GM13976 (cell line): ENCODE results near the gene CACNA1E.

Experiments used
- DNase-seq: peaks from one replicate; pipeline ENCODE4 v3.0.0; 2012; ENCODE audit warnings: low spot score
- CTCF ChIP-seq: IDR thresholded peaks from 2 replicates; pipeline ENCODE4 v1.5.1; 2012; ENCODE audit warnings: borderline replicate concordance, mild to moderate bottlenecking; ENCODE audit not compliant: insufficient read depth; ENCODE audit errors: extremely low read depth, missing control alignments, control extremely low read depth
- in situ Hi-C: fragments of 300-500 bp; cut with MboI; formaldehyde crosslinking; loops from one replicate; pipeline ENCODE4 v1.12.0; 2022; ENCODE audit warnings: low sequenced_read_pairs, mixed read lengths, inconsistent platforms; ENCODE audit not compliant: unreplicated experiment

CACNA1E gene

DNA sequence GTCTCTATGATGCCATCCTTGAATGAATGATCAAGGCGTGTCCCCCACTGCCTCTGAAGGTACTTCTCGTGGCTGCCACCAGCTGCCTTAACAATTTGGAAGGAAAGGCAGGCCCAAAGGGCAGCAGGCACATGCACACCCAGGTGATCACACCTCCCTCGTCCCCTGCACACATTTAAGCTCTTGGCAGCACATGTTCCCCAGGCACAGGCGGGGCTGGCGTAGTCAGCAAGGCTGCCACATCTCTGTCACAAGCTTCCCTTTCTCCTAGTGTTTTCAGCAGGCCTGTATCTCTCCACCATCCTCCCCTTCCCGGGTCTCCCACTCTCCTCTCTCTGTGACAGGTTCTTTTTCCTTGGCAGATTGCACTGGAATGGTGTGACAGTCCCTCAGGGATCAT is 111.9 kb downstream of the CACNA1E start:
- in situ Hi-C loops: no loop called here
- no peak for DNase-seq
- TF ChIP-seq CTCF: no peak

GRCh38 chr1:181601186-181601950 is 118.1 kb downstream of the CACNA1E start:
- DNase-seq: no peak
- in situ Hi-C loops: no loop called here
- no peak for TF ChIP-seq CTCF

DNA sequence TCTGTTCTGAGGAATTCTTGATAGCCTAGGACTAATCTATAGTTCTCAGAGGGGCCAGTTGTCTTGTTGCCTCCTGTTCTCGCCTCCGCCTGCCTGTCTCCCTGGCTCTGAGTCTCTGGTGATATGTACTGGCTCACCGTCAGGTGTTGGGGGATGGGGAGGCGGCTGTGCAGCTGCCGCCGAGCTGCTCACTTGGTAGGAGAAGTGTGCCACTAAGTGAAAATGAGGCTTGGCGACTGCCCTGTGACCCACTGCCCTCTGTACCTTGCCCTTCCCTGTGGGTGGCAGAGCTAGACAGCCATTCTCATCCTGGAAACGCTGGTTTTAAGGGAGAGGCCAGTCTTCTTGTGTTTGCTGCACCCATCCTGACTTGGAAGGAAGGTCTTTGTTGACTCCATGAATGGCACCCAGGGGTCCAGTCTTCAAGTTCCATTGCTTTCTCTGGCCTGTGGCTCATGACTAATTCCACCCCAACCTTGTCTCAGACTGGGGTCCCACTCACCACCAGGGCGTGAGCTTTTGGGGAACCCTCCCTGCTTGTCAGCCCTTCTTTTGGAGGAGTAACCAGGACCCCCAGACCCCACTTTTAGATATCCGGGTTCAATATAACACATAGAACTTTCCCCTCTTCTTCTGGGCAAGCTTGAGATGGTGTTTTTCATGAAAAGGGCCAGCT is 120.6 kb downstream of the CACNA1E start:
- in situ Hi-C loops: no loop called here
- no peak for TF ChIP-seq CTCF
- DNase-seq: no peak

DNA sequence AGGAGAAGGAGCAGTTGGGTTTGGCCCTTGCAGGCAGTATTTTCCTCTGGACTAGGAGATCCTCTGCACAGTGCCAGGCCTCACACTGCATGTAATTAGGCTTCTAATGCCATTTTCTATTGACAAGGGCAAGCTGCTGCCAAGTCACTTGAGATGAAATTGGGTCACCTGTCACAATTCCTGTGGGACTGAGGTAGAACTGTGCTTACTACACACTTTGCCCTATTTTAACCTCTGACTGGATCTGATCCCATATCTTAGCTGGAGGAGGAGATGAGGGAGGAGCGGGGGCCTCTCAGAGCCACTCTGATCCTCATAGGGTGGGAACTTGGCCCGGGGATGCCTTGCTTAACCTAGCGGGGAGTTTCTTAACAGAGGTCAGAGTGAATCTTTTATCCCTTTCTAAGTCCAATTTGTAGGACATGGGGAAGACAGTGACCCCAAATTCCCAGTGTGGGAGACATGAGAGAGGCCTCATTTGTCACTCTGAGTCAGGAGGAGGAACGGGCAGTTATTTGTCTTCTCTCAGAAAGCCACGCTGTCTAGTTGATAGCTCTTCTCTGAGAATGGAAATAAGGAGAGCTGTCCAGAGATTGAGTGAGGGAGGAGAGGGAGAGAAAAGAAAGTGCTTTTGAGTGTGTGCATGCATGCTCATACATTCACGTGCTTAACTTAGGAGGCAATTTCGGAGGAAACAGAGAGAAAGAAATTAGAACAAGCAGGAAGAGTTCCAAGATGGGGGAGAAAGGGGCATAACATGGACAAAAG is 121.3 kb downstream of the CACNA1E start:
- in situ Hi-C loops: no loop called here
- TF ChIP-seq CTCF: no peak
- DNase-seq: no peak

DNA sequence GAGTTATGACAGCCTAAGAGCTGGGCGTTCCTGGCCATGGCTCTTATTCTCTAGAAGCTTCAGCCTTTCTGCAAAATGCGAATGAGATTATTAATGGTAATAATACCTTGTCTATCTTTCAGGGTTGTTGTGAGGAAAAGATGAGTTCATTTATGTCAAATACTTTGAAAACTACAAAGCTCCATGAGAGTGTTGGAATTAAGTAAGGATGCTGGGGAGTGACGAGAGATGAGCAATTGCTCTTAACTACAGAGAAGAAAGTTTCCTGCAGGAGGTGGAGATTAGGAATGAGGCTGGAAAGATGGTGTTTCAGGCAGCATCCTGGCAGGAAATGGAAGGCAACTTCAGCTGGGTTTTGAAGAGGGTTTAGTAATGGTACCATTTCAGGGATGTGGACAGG is 124.2 kb downstream of the CACNA1E start:
- in situ Hi-C loops: no loop called here
- no peak for TF ChIP-seq CTCF

GRCh38 chr1:181608386-181608785 is 125.1 kb downstream of the CACNA1E start:
- no peak for TF ChIP-seq CTCF
- DNase-seq: no peak
- in situ Hi-C loops: no loop called here

More for the DNA sequence above, 124.2 kb downstream of the CACNA1E start:
- DNase-seq: no peak
